IPS-18a (cell line): ENCODE data around the gene PDXK.

Experiments
- H3K27ac ChIP-seq: one replicate; pipeline ENCODE4 v1.5.1; 2013; ENCODE audit warnings: low read length
- H3K27me3 ChIP-seq: one replicate; pipeline ENCODE4 v1.6.1; 2013; ENCODE audit warnings: mild to moderate bottlenecking, low read length; ENCODE audit not compliant: control insufficient read depth, insufficient read depth
- H3K36me3 ChIP-seq: one replicate; pipeline ENCODE4 v1.6.1; 2013; ENCODE audit warnings: low read depth, low read length; ENCODE audit not compliant: control insufficient read depth
- H3K4me1 ChIP-seq: one replicate; pipeline ENCODE4 v1.6.1; 2013; ENCODE audit warnings: low read depth, low read length; ENCODE audit not compliant: control insufficient read depth
- H3K4me3 ChIP-seq: one replicate; pipeline ENCODE4 v1.5.1; 2013; ENCODE audit warnings: low read length
- H3K9ac ChIP-seq: one replicate; pipeline ENCODE4 v1.6.1; 2013; ENCODE audit warnings: mild to moderate bottlenecking, low read length, moderate library complexity
- H3K9me3 ChIP-seq: one replicate; pipeline ENCODE4 v1.6.1; 2013; ENCODE audit warnings: low read depth, low read length; ENCODE audit not compliant: control insufficient read depth

The PDXK gene

GRCh38 chr21:43740497-43741156, 21.7 kb downstream of the PDXK start:
- H3K36me3 ChIP-seq: peaks cover 7% of the 10 kb centered on the region
- no peak overlapping the region for H3K9ac ChIP-seq
- no peaks in the 10 kb centered on the region for H3K9me3 ChIP-seq
- H3K4me3 ChIP-seq: no peak overlapping the region
- H3K4me1 ChIP-seq: no peaks in the 10 kb centered on the region
- no peak overlapping the region for H3K27ac ChIP-seq
- no peaks in the 10 kb centered on the region for H3K27me3 ChIP-seq

GRCh38 chr21:43741423-43742096, 22.6 kb downstream of the PDXK start:
- Histone ChIP-seq H3K9ac (no peak overlapping the region), H3K36me3 (peaks cover 11% of the 10 kb centered on the region), H3K27me3 (no peaks in the 10 kb centered on the region), H3K4me3 (no peak overlapping the region), H3K4me1 (no peaks in the 10 kb centered on the region), H3K27ac (no peak overlapping the region), H3K9me3 (no peaks in the 10 kb centered on the region)

DNA sequence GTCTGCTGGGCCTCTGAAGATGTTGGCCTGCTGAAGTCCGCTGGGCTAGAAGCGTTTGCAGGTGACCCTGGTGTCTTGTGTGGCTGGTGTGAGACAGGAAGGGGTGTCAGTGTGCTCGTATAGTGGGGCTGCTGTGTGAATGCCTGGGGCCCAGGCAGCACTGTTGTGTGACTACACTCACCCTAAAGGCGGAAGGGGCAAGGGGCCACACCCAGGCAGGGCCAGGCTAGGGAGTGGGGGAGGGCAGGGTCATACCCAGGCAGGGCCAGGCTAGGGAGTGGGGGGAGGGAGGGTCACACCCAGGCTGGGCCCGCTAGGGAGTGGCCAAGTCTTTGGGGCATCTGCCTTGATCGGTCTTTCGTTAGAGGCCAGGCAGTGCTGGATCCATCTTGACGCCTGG, 25.0 kb downstream of the PDXK start:
- H3K36me3 ChIP-seq: peaks cover 18% of the 10 kb centered on the region
- H3K4me1 ChIP-seq: no peaks in the 10 kb centered on the region
- no peak overlapping the region for H3K4me3 ChIP-seq
- H3K9ac ChIP-seq: no peak overlapping the region
- no peaks in the 10 kb centered on the region for H3K9me3 ChIP-seq
- no peaks in the 10 kb centered on the region for H3K27me3 ChIP-seq
- no peak overlapping the region for H3K27ac ChIP-seq

DNA sequence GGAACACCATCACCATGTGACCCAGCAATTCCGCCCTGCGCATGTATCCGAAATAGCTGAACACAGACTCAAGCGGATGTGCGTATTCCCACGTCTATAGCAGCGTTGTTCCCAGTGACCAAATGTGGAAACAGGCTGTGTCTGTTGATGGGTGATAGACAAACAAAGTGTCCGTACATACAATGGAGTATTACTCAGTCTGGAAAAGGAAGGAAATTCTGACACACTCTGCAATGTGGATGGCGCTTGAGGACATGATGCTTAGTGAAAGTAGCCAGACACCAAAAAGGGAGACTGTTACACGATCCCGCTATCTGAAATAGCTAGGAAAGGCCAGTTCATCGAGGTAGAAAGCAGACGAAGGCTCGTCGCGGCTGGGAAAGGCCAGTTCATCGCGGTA, 25.8 kb downstream of the PDXK start:
- Histone ChIP-seq H3K9ac (no peak overlapping the region), H3K36me3 (peaks cover 18% of the 10 kb centered on the region), H3K4me3 (no peak overlapping the region)

DNA sequence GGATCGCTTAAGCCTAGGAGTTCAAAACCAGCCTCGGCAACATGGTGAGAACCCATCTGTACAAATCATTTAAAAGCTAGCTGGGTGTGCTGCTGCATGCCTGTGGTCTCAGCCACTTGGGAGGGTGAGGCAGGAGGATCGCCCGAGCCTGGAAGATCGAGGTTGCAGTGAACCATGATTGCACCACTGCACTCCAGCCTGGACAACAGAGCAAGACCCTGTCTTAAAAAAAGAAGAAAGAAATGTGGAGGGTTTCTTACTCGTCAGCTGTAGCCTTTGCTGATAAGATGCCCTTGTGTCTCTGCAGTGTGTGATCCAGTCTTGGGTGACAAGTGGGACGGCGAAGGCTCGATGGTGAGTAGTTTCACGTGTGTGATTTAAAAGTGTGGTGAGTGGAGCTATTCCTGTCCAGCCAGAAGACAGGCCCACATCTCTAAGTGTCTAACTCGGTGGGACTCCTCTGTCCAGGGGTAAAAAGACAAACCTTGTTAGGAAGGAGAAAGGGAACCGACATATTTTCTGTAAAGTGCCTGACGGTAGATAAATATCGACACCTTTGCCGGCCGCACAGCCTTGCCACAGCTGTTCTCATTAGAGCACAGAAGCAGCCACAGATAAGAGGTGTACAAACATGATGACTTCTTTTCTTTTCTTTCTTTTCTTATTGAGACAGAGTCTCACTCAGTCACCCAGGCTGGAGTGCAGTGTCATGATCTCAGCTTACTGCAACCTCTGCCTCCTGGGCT, 27.0 kb downstream of the PDXK start:
- H3K4me1 ChIP-seq: no peaks in the 10 kb centered on the region
- H3K9ac ChIP-seq: no peak overlapping the region
- no peaks in the 10 kb centered on the region for H3K27me3 ChIP-seq
- H3K4me3 ChIP-seq: no peak overlapping the region
- no peak overlapping the region for H3K27ac ChIP-seq
- H3K36me3 ChIP-seq: peaks cover 18% of the 10 kb centered on the region
- H3K9me3 ChIP-seq: no peaks in the 10 kb centered on the region

More for the DNA sequence above, 25.8 kb downstream of the PDXK start:
- Histone ChIP-seq H3K4me1 (no peaks in the 10 kb centered on the region), H3K9me3 (no peaks in the 10 kb centered on the region), H3K27me3 (no peaks in the 10 kb centered on the region), H3K27ac (no peak overlapping the region)

- no peaks in the 10 kb centered on the region for H3K4me1 ChIP-seq
- no peak overlapping the region for H3K27ac ChIP-seq
- H3K27me3 ChIP-seq: no peaks in the 10 kb centered on the region
- no peak overlapping the region for H3K4me3 ChIP-seq
- peaks cover 28% of the 10 kb centered on the region for H3K36me3 ChIP-seq
- H3K9ac ChIP-seq: no peak overlapping the region
- no peaks in the 10 kb centered on the region for H3K9me3 ChIP-seq
Measured at GRCh38 chr21:43748622-43749021, 29.7 kb downstream of the PDXK start.

- Histone ChIP-seq H3K9me3 (no peaks in the 10 kb centered on the region), H3K9ac (no peak overlapping the region), H3K27ac (no peak overlapping the region), H3K4me3 (no peak overlapping the region), H3K36me3 (peaks cover 29% of the 10 kb centered on the region), H3K4me1 (no peaks in the 10 kb centered on the region), H3K27me3 (no peaks in the 10 kb centered on the region)
Measured at GRCh38 chr21:43749651-43750262, 30.8 kb downstream of the PDXK start.

DNA sequence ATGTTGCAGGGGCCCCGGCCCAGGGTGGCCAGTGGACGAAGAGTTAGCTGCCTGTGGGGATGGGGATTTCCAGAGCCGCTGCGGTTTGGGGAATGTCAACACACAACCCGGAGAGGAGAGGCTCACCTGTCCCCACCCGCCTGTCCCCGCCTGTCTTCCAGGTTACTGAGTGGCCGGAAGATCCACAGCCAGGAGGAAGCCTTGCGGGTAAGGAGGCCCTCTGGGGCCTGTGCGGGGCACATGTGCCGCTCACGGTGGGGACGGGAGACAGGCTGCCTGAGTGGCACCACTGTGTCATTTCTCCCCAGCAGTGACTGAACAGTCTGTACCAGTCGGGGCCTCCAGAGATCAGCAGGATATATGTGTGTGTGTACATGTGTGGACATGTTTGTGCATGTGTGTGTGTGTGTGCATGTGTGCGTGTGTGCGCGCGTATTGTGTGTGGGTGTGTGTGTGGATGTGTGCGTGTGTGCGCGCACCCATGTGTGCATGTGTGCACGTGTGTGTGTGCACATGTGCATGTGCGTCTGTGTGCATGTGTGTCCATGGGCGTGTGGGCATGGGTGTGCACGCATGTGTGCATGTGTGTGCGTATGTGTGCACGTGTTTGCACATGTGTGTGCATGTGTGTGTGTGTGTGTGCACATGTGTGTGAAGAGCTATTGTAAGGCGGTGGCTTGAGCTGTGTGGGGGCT, 31.6 kb downstream of the PDXK start:
- Histone ChIP-seq H3K9me3 (no peaks in the 10 kb centered on the region), H3K36me3 (peaks cover 26% of the 10 kb centered on the region), H3K27me3 (no peaks in the 10 kb centered on the region), H3K4me3 (no peak overlapping the region), H3K27ac (no peak overlapping the region), H3K9ac (no peak overlapping the region), H3K4me1 (no peaks in the 10 kb centered on the region)

- peaks cover 25% of the 10 kb centered on the region for H3K36me3 ChIP-seq
- H3K4me1 ChIP-seq: no peaks in the 10 kb centered on the region
- no peak overlapping the region for H3K9ac ChIP-seq
- H3K9me3 ChIP-seq: no peaks in the 10 kb centered on the region
- no peaks in the 10 kb centered on the region for H3K27me3 ChIP-seq
- H3K27ac ChIP-seq: no peak overlapping the region
- no peak overlapping the region for H3K4me3 ChIP-seq
Measured at GRCh38 chr21:43751955-43752591, 33.1 kb downstream of the PDXK start.

DNA sequence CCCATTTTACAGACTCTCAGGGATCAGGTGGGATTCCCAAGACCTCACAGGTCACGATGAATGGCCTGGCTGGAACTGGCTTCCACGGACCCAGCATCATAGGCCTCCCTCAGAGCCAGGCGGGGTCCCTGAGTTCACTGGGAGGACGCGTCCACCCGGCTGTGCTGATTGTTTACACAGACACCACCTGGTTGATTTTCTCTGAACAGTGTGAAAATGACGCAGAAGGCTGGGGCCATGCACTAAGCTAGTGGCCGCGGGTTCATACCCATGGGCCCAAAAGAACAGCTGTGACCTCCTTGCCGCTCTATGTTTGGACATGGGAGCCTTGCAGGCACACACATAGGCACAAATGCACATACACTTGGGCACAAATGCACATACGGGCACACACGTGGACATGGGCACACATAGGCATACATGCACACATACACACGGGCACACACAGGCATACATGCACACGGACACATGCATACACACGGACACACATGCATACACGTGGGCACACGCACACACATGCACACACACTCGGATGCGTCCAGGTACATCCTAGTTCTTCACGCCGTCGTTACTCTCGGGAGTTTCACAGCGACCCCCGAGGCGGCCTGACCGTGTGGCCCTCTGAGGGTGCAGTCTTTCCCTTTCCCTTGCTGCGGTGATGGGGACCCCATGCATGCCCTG, 34.0 kb downstream of the PDXK start:
- Histone ChIP-seq H3K4me1 (no peaks in the 10 kb centered on the region), H3K4me3 (no peak overlapping the region), H3K27me3 (no peaks in the 10 kb centered on the region), H3K9ac (no peak overlapping the region), H3K36me3 (peaks cover 21% of the 10 kb centered on the region), H3K9me3 (no peaks in the 10 kb centered on the region), H3K27ac (no peak overlapping the region)
